H1 (cell line): ENCODE data around the gene ARHGAP10. TPM values are rescaled to one million over a fixed set of nuclear protein-coding genes. Genes with fewer than 3 reads are reported as not detected.

ENCODE experiments used
- BCL11A ChIP-seq, 2 experiments: IDR thresholded peaks; one replicate each; pipeline ENCODE4 v1.6.1; 2011; ENCODE audit warnings: low read depth in 2 of 2, low read length in 2 of 2, mild to moderate bottlenecking in 2 of 2
- EP300 ChIP-seq, 2 experiments: IDR thresholded peaks; 1 replicate in 1 of 2; 2 replicates in 1 of 2; pipeline ENCODE4 v1.6.1; 2011 to 2012; ENCODE audit warnings: low read depth in 2 of 2, low read length in 2 of 2, mild to moderate bottlenecking in 2 of 2, borderline replicate concordance in 1 of 2, inconsistent platforms in 1 of 2, moderate library complexity in 1 of 2
- FOSL1 ChIP-seq: IDR thresholded peaks from 2 replicates; pipeline ENCODE4 v1.6.1; 2011; ENCODE audit warnings: mild to moderate bottlenecking, low read depth, low read length, moderate library complexity; ENCODE audit not compliant: insufficient read depth
- POU5F1 ChIP-seq: IDR thresholded peaks from 2 replicates; pipeline ENCODE4 v1.6.1; 2011; ENCODE audit warnings: low read depth, mild to moderate bottlenecking, low read length, moderate library complexity
- SIN3A ChIP-seq, 2 experiments: IDR thresholded peaks in 1 of 2; conservative IDR thresholded peaks in 1 of 2; 2 replicates each; pipeline ENCODE4 v1.6.1; 2011 to 2012; ENCODE audit warnings: low read length in 2 of 2, improper control_type of control experiment in 1 of 2, low read depth in 1 of 2, mild to moderate bottlenecking in 1 of 2
- TCF12 ChIP-seq: IDR thresholded peaks from 2 replicates; pipeline ENCODE4 v1.6.1; 2011; ENCODE audit warnings: low read depth, mild to moderate bottlenecking, low read length
- YY1 ChIP-seq: IDR thresholded peaks from 2 replicates; pipeline ENCODE4 v1.6.1; 2011; ENCODE audit warnings: low read depth, mild to moderate bottlenecking, low read length
- polyA plus RNA-seq, 7 experiments: library from polyadenylated mRNA; depleted of rRNA in 3 of 7; stranded (reverse) in 5 of 7; unstranded in 2 of 7; fragments of >200 nt in 5 of 7; fragments of 200-250 nt in 2 of 7; gene quantifications; 1 replicate in 5 of 7; 2 replicates in 1 of 7; 4 replicates in 1 of 7; pipeline versions ENCODE4 v1.2.1 to v1.2.3, GENCODE V29; 2011 to 2013; ENCODE audit warnings: missing spikeins in 2 of 7, mixed read lengths in 2 of 7
- total RNA-seq: library from RNA; stranded (reverse); fragmentation: NEBNext Ultra II Directional; extraction: Animal tissue kit (Norgen Biotek cat#: 25700); gene quantifications from 2 replicates; pipeline ENCODE4 v1.2.1, GENCODE V29; 2021

Gene ARHGAP10
- total and polyA plus RNA-seq, 2 of the 8 experiments (the other 6 are each of a cell fraction or from before 2014, with no cell fraction given): 3.7 to 6.1 TPM

- TF ChIP-seq SIN3A (conservative IDR thresholded peaks at IDR 0.05 in 1 of 2, IDR thresholded peaks at IDR 0.05 in 1 of 2; ENCODE audit: low read depth in 1 of 2, low read length in 2 of 2) (no peak), BCL11A (IDR thresholded peaks at IDR 0.05; ENCODE audit: low read depth in 2 of 2, low read length in 2 of 2) (no peak), TCF12 (no peak), YY1 (no peak), FOSL1 (no peak), POU5F1 (no peak), EP300 (IDR thresholded peaks at IDR 0.05; ENCODE audit: borderline replicate concordance in 1 of 2, low read depth in 2 of 2, low read length in 2 of 2) (no peak)
These were observed 348.1 kb downstream of the ARHGAP10 start (continued) for GRCh38 chr4:148079961-148080360.
